WTC11 (cell line): ENCODE measurements around the gene FHAD1. TPM values are rescaled to one million over a fixed set of nuclear protein-coding genes. Genes with fewer than 3 reads are reported as not detected.

ENCODE experiments used
- ATAC-seq: fragments of 200-7000 bp; cut with Tn5 transposase; 2 replicates; pipeline ENCODE4 v1.10.0; 2021; ENCODE audit warnings: mild to moderate bottlenecking, moderate library complexity
- CTCF ChIA-PET: fragments of 300-600 bp; sonication (Branson Sonifier 250); formaldehyde crosslinking; loops from one replicate; lab custom pipeline; 2021; ENCODE audit warnings: antibody characterized with exemption; lab: Charles Lee
- POLR2A ChIA-PET: fragments of 350-600 bp; sonication (Branson Sonifier 250); formaldehyde crosslinking; loops from one replicate; lab custom pipeline; 2021; ENCODE audit warnings: antibody characterized with exemption; lab: Charles Lee
- DNase-seq: peaks from one replicate; pipeline ENCODE4 v3.0.0; 2021; ENCODE audit warnings: low spot score
- H3K27ac Mint-ChIP-seq: 2 replicates; pipeline ENCODE4 v1.8.0; 2021; ENCODE audit warnings: mixed read lengths
- H3K27me3 Mint-ChIP-seq: 2 replicates; pipeline ENCODE4 v1.8.0; 2021; ENCODE audit warnings: low read depth, mild to moderate bottlenecking, moderate library complexity, mixed read lengths
- H3K36me3 Mint-ChIP-seq: 2 replicates; pipeline ENCODE4 v1.8.0; 2021; ENCODE audit warnings: mixed read lengths
- H3K4me1 Mint-ChIP-seq: 2 replicates; pipeline ENCODE4 v1.8.0; 2022; ENCODE audit warnings: mixed read lengths
- H3K4me3 Mint-ChIP-seq: 2 replicates; pipeline ENCODE4 v1.8.0; 2021; ENCODE audit warnings: mild to moderate bottlenecking, moderate library complexity, mixed read lengths
- H3K9me3 Mint-ChIP-seq: 2 replicates; pipeline ENCODE4 v1.8.0; 2021; ENCODE audit warnings: mixed read lengths
- CBFB ChIP-seq: sonication (generic); formaldehyde crosslinking; IDR thresholded peaks from 2 replicates; pipeline ENCODE4 v1.8.1; 2022; ENCODE audit warnings: mild to moderate bottlenecking, low read depth, missing genetic modification reagents
- CREB1 ChIP-seq: sonication (generic); formaldehyde crosslinking; IDR thresholded peaks from 2 replicates; pipeline ENCODE4 v1.8.0; 2023; ENCODE audit warnings: mild to moderate bottlenecking, missing genetic modification reagents
- E2F4 ChIP-seq: sonication (generic); formaldehyde crosslinking; IDR thresholded peaks from 2 replicates; pipeline ENCODE4 v1.8.1; 2022; ENCODE audit warnings: low read depth, mild to moderate bottlenecking, moderate library complexity, missing genetic modification reagents, borderline replicate concordance
- ESRRA ChIP-seq: sonication (generic); formaldehyde crosslinking; IDR thresholded peaks from 2 replicates; pipeline ENCODE4 v1.8.1; 2022; ENCODE audit warnings: mild to moderate bottlenecking, missing genetic modification reagents, borderline replicate concordance
- ETV6 ChIP-seq: sonication (generic); formaldehyde crosslinking; IDR thresholded peaks from 2 replicates; pipeline ENCODE4 v1.8.1; 2022; ENCODE audit warnings: mild to moderate bottlenecking, missing genetic modification reagents
- FOXP1 ChIP-seq: sonication (generic); formaldehyde crosslinking; IDR thresholded peaks from 2 replicates; pipeline ENCODE4 v1.8.0; 2022; ENCODE audit warnings: missing genetic modification reagents, mild to moderate bottlenecking, moderate library complexity, borderline replicate concordance
- FOXP4 ChIP-seq: sonication (generic); formaldehyde crosslinking; IDR thresholded peaks from 2 replicates; pipeline ENCODE4 v1.8.0; 2022; ENCODE audit warnings: mild to moderate bottlenecking, missing genetic modification reagents
- GABPB1 ChIP-seq: sonication (generic); formaldehyde crosslinking; IDR thresholded peaks from 2 replicates; pipeline ENCODE4 v1.8.1; 2023; ENCODE audit warnings: mild to moderate bottlenecking, missing genetic modification reagents
- GTF2I ChIP-seq: fragments of 250-450 bp; sonication (Bioruptor Pico); conservative IDR thresholded peaks from 2 replicates; pipeline ENCODE4 v1.4.0; 2021; ENCODE audit warnings: mild to moderate bottlenecking
- IRF2 ChIP-seq: sonication (generic); formaldehyde crosslinking; IDR thresholded peaks from 2 replicates; pipeline ENCODE4 v1.8.0; 2022; ENCODE audit warnings: low read depth, missing genetic modification reagents, borderline replicate concordance
- JUN ChIP-seq: sonication (generic); formaldehyde crosslinking; IDR thresholded peaks from 2 replicates; pipeline ENCODE4 v1.8.0; 2023; ENCODE audit warnings: mild to moderate bottlenecking, missing genetic modification reagents
- OVOL2 ChIP-seq: fragments of 250-450 bp; sonication (Bioruptor Pico); IDR thresholded peaks from 2 replicates; pipeline ENCODE4 v1.9.0; 2021; ENCODE audit warnings: mild to moderate bottlenecking, borderline replicate concordance
- PRDM15 ChIP-seq: sonication (generic); formaldehyde crosslinking; IDR thresholded peaks from 2 replicates; pipeline ENCODE4 v1.8.0; 2022; ENCODE audit warnings: missing genetic modification reagents
- PREB ChIP-seq: sonication (generic); formaldehyde crosslinking; IDR thresholded peaks from 2 replicates; pipeline ENCODE4 v1.8.1; 2022; ENCODE audit warnings: mild to moderate bottlenecking, missing genetic modification reagents, moderate library complexity, borderline replicate concordance
- STAT6 ChIP-seq: sonication (generic); formaldehyde crosslinking; conservative IDR thresholded peaks from 2 replicates; pipeline ENCODE4 v1.8.1; 2023; ENCODE audit warnings: mild to moderate bottlenecking, low read depth, missing genetic modification reagents, moderate library complexity
- TEAD4 ChIP-seq: sonication (generic); formaldehyde crosslinking; IDR thresholded peaks from 2 replicates; pipeline ENCODE4 v1.8.0; 2022; ENCODE audit warnings: mild to moderate bottlenecking, missing genetic modification reagents
- ZNF121 ChIP-seq: sonication (generic); formaldehyde crosslinking; IDR thresholded peaks from 2 replicates; pipeline ENCODE4 v1.8.0; 2023; ENCODE audit warnings: missing genetic modification reagents
- ZNF138 ChIP-seq: sonication (generic); formaldehyde crosslinking; conservative IDR thresholded peaks from 2 replicates; pipeline ENCODE4 v1.8.1; 2022; ENCODE audit warnings: mild to moderate bottlenecking, moderate library complexity, missing genetic modification reagents
- ZNF232 ChIP-seq: sonication (generic); formaldehyde crosslinking; IDR thresholded peaks from 2 replicates; pipeline ENCODE4 v1.8.0; 2022; ENCODE audit warnings: mild to moderate bottlenecking, missing genetic modification reagents
- ZNF263 ChIP-seq: sonication (generic); formaldehyde crosslinking; IDR thresholded peaks from 2 replicates; pipeline ENCODE4 v1.8.1; 2022; ENCODE audit warnings: low read depth, mild to moderate bottlenecking, moderate library complexity, missing genetic modification reagents
- ZNF425 ChIP-seq: fragments of 250-450 bp; sonication (Bioruptor Pico); conservative IDR thresholded peaks from 2 replicates; pipeline ENCODE4 v1.9.0; 2021; ENCODE audit warnings: mild to moderate bottlenecking
- ZNF671 ChIP-seq: fragments of 250-450 bp; sonication (Bioruptor Pico); IDR thresholded peaks from 2 replicates; pipeline ENCODE4 v1.8.0; 2021; ENCODE audit warnings: mild to moderate bottlenecking
- total RNA-seq: library from RNA; stranded (reverse); gene quantifications from 3 replicates; pipeline ENCODE4 v1.2.3, GENCODE V29; 2021

The FHAD1 gene
- total RNA-seq, 1 experiment from 2014 or later, result 3.0 TPM

GRCh38 chr1:15357612-15358207, 110.7 kb downstream of the FHAD1 start:
- H3K27me3 Mint-ChIP-seq, result peaks cover 3% of the 10 kb centered on the region; the same call in 1 of the 2 replicates
- ATAC-seq, result no peak
- no peak for DNase-seq
- H3K4me3 Mint-ChIP-seq, result no peak overlapping the region
- ChIA-PET POLR2A (interaction anchor here (0.7 kb wide), 1 partner anchor 86 kb away, joined by 3 read pairs; no protein-coding TSS in a partner anchor), CTCF (interaction anchor here (0.6 to 0.7 kb wide), 2 partner anchors 110 to 132 kb away, joined by 3 to 6 read pairs; no protein-coding TSS in a partner anchor)
- TF ChIP-seq TEAD4, result no peak
- no peak for TF ChIP-seq ZNF263 (CRISPR knock-in tag)
- no peak for TF ChIP-seq CREB1
- TF ChIP-seq CBFB, result no peak
- no peak for TF ChIP-seq JUN
- no peak for TF ChIP-seq ZNF671 (CRISPR knock-in tag)
- TF ChIP-seq FOXP1 (CRISPR knock-in tag), result no peak
- no peak for TF ChIP-seq ZNF121 (CRISPR knock-in tag)
- TF ChIP-seq ZNF425 (CRISPR knock-in tag), result no peak
- no peak for TF ChIP-seq PREB (CRISPR knock-in tag)
- no peak for TF ChIP-seq GABPB1 (CRISPR knock-in tag)
- no peak for TF ChIP-seq STAT6 (CRISPR knock-in tag)
- H3K9me3 Mint-ChIP-seq, result no peaks in the 10 kb centered on the region
- H3K4me1 Mint-ChIP-seq, result no peaks in the 10 kb centered on the region
- H3K27ac Mint-ChIP-seq, result no peak overlapping the region
- no peaks in the 10 kb centered on the region for H3K36me3 Mint-ChIP-seq

GRCh38 chr1:15358565-15359133, 111.6 kb downstream of the FHAD1 start:
- no peak for DNase-seq
- ChIA-PET POLR2A (no interaction called here), CTCF (interaction anchor here (0.7 kb wide), 1 partner anchor 132 kb away, joined by 3 read pairs; no protein-coding TSS in a partner anchor)
- no peaks in the 10 kb centered on the region for H3K36me3 Mint-ChIP-seq
- no peak overlapping the region for H3K4me3 Mint-ChIP-seq
- peaks cover 3% of the 10 kb centered on the region; the same call in 1 of the 2 replicates for H3K27me3 Mint-ChIP-seq
- H3K27ac Mint-ChIP-seq, result no peak overlapping the region
- no peak for ATAC-seq
- H3K4me1 Mint-ChIP-seq, result no peaks in the 10 kb centered on the region
- no peaks in the 10 kb centered on the region for H3K9me3 Mint-ChIP-seq
- TF ChIP-seq FOXP4 (CRISPR knock-in tag), result no peak
- TF ChIP-seq PRDM15 (CRISPR knock-in tag), result no peak
- TF ChIP-seq ESRRA, result no peak
- TF ChIP-seq GTF2I, result no peak
- TF ChIP-seq ETV6, result no peak
- no peak for TF ChIP-seq ZNF232 (CRISPR knock-in tag)
- no peak for TF ChIP-seq TEAD4
- TF ChIP-seq OVOL2 (CRISPR knock-in tag), result no peak
- no peak for TF ChIP-seq E2F4 (CRISPR knock-in tag)
- TF ChIP-seq ZNF138 (CRISPR knock-in tag), result no peak
- TF ChIP-seq IRF2 (CRISPR knock-in tag), result no peak
